Stimulated activated naive B cell treated with anti-CD40 and anti-IgM and Interleukin-4, amounts not matched to agents 10 μg/mL and 1 μg/mL and 100 μg/mL, for 72 hours (primary cell): Measurements from ENCODE around the gene TGIF2.

Experiments
- ATAC-seq, 2 donors: fragments of 150-1000 bp; cut with Tn5 transposase; replicated peaks; 2 replicates each; pipeline ENCODE4 v1.10.0; 2021; ENCODE audit warnings: moderate library complexity in 1 of 2
- DNase-seq: peaks from one replicate; pipeline ENCODE4 v3.0.0; 2021
- H3K27ac Mint-ChIP-seq: one replicate; pipeline ENCODE4 v1.8.0; 2022; ENCODE audit warnings: mild to moderate bottlenecking, mixed read lengths
- H3K27me3 Mint-ChIP-seq, 2 donors: one replicate each; pipeline ENCODE4 v1.8.0; 2022; ENCODE audit warnings: mixed read lengths in 2 of 2
- H3K36me3 Mint-ChIP-seq, 2 donors: one replicate each; pipeline ENCODE4 v1.8.0; 2022; ENCODE audit warnings: mixed read lengths in 2 of 2, mild to moderate bottlenecking in 1 of 2
- H3K4me1 Mint-ChIP-seq, 2 donors: one replicate each; pipeline ENCODE4 v1.8.0; 2022; ENCODE audit warnings: mixed read lengths in 2 of 2, mild to moderate bottlenecking in 1 of 2
- H3K4me3 Mint-ChIP-seq, 2 donors: one replicate each; pipeline ENCODE4 v1.8.0; 2022; ENCODE audit warnings: mild to moderate bottlenecking in 2 of 2, mixed read lengths in 2 of 2, moderate library complexity in 1 of 2
- H3K9me3 Mint-ChIP-seq, 2 donors: one replicate each; pipeline ENCODE4 v1.8.0; 2022; ENCODE audit warnings: mixed read lengths in 2 of 2, mild to moderate bottlenecking in 1 of 2

Gene TGIF2

DNA sequence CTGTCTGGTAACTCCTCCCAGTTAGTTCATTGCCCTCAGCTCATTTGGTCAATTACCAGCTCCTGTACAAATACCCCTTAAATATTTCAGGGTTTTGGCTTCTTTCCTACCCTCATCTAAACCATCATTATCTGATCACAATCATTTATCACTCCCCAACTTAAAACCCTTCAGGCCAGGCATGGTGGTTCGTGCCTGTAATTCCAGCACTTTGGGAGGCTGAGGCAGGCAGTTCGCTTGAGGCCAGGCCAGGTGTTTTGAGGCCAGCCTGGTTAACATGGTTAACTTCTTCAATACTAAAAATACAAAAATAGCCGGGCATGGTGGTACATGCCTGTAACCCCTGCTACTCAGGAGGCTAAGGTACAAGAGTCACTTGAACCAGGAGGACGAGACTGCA, 9.4 kb downstream of the TGIF2 start:
- Mint-ChIP-seq H3K27me3 (no peaks in the 10 kb centered on the region), H3K36me3 (peaks cover 34 to 40% of the 10 kb centered on the region in 2 donors), H3K27ac (peak overlapping the region; percentile 14)

GRCh38 chr20:36584018-36584481, 10.7 kb downstream of the TGIF2 start:
- Mint-ChIP-seq H3K27me3 (no peaks in the 10 kb centered on the region), H3K4me3 (no peak overlapping the region), H3K36me3 (peaks cover 37 to 45% of the 10 kb centered on the region in 2 donors), H3K27ac (no peak overlapping the region), H3K4me1 (peaks cover 20% of the 10 kb centered on the region in 2 donors), H3K9me3 (peaks cover 0 to 5% of the 10 kb centered on the region in 2 donors)
- DNase-seq: no peak
- ATAC-seq: no peak

More for the DNA sequence above, 9.4 kb downstream of the TGIF2 start:
- ATAC-seq (no peak), DNase-seq (no peak)
- Mint-ChIP-seq H3K4me1 (peaks cover 19 to 20% of the 10 kb centered on the region in 2 donors), H3K4me3 (no peak overlapping the region), H3K9me3 (peaks cover 0 to 5% of the 10 kb centered on the region in 2 donors)

DNA sequence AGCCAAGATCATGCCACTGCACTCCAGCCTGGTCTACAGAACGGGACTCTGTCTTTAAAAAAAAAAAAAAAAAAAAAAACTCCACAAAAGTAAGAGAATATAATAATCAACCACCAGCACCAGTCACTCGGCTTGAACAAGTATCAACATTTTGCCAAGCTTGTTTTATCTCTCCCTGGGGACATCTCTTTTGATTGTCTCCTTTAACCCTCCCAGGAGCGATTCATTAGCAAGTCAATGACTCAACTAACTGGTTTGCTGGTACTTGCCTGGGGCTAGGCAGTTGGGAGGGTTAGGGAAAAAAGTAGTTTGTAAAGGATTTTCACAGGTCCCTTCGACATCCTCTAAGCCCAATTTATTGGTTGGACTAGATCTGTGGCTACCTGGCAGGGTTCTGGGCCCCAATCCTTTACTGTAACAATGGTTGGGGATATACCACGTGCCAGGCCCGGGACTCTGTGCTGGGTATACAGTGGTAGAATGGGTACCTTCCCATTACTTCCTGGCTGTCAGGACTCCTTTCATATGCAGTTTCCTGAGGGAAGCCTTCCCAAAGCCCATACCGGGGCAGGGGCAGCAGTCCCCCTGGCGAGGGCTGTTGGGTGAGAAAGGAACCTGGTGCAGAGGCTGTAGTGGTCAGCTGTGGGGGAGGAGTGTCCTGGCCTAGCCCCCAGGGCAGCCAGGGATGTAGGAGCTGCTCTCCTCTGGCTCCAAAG, 12.2 kb downstream of the TGIF2 start:
- Mint-ChIP-seq H3K36me3 (peaks cover 31 to 44% of the 10 kb centered on the region in 2 donors), H3K27me3 (no peaks in the 10 kb centered on the region), H3K27ac (no peak overlapping the region), H3K4me1 (peaks cover 15 to 19% of the 10 kb centered on the region in 2 donors), H3K9me3 (peaks cover 0 to 5% of the 10 kb centered on the region in 2 donors), H3K4me3 (no peak overlapping the region)
- ATAC-seq (no peak), DNase-seq (no peak)

GRCh38 chr20:36587388-36588070, 14.1 kb downstream of the TGIF2 start:
- DNase-seq: no peak
- peaks cover 37 to 55% of the 10 kb centered on the region in 2 donors for H3K36me3 Mint-ChIP-seq
- peak overlapping the region in 1 of 2 donors; percentile 29 for H3K4me3 Mint-ChIP-seq
- no peaks in the 10 kb centered on the region for H3K27me3 Mint-ChIP-seq
- ATAC-seq: peak; percentile 41 to 54
- peaks cover 0 to 5% of the 10 kb centered on the region in 2 donors for H3K9me3 Mint-ChIP-seq
- H3K27ac Mint-ChIP-seq: peak overlapping the region; percentile 56
- H3K4me1 Mint-ChIP-seq: peaks cover 27 to 32% of the 10 kb centered on the region in 2 donors

DNA sequence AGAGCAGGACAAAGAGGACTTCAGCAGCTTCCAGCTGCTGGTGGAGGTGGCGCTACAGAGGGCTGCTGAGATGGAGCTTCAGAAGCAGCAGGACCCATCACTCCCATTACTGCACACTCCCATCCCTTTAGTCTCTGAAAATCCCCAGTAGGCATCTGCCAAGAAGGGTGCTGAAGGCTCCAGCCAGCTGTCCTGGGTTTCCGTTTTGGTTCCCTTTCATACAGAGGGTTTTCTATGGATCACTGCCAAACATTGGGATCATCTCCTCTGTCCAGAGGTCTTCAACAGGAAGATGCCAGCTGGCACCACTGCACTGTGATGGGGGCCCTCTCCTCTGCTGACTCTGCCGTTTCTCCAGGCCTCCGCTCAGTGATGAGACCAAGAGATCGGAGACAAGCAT, 17.9 kb downstream of the TGIF2 start:
- peaks cover 49 to 68% of the 10 kb centered on the region in 2 donors for H3K4me1 Mint-ChIP-seq
- H3K27ac Mint-ChIP-seq: peak overlapping the region; percentile 85
- no peak overlapping the region for H3K4me3 Mint-ChIP-seq
- ATAC-seq (no peak), DNase-seq (no peak)
- peaks cover 0 to 5% of the 10 kb centered on the region in 2 donors for H3K9me3 Mint-ChIP-seq
- peaks cover 45 to 64% of the 10 kb centered on the region in 2 donors for H3K36me3 Mint-ChIP-seq
- H3K27me3 Mint-ChIP-seq: no peaks in the 10 kb centered on the region

GRCh38 chr20:36591854-36592641, 18.7 kb downstream of the TGIF2 start:
- peaks cover 40 to 59% of the 10 kb centered on the region in 2 donors for H3K36me3 Mint-ChIP-seq
- peak overlapping the region; percentile 5 for H3K27ac Mint-ChIP-seq
- DNase-seq: no peak
- peaks cover 0 to 5% of the 10 kb centered on the region in 2 donors for H3K9me3 Mint-ChIP-seq
- H3K4me3 Mint-ChIP-seq: no peak overlapping the region
- H3K27me3 Mint-ChIP-seq: no peaks in the 10 kb centered on the region
- peaks cover 44 to 63% of the 10 kb centered on the region in 2 donors for H3K4me1 Mint-ChIP-seq
- ATAC-seq: no peak

GRCh38 chr20:36593347-36593929, 20.0 kb downstream of the TGIF2 start:
- Mint-ChIP-seq H3K27ac (no peak overlapping the region), H3K4me1 (peaks cover 42 to 62% of the 10 kb centered on the region in 2 donors), H3K27me3 (no peaks in the 10 kb centered on the region), H3K36me3 (peaks cover 33 to 53% of the 10 kb centered on the region in 2 donors), H3K4me3 (no peak overlapping the region), H3K9me3 (no peaks in the 10 kb centered on the region)
- DNase-seq (no peak), ATAC-seq (no peak)

DNA sequence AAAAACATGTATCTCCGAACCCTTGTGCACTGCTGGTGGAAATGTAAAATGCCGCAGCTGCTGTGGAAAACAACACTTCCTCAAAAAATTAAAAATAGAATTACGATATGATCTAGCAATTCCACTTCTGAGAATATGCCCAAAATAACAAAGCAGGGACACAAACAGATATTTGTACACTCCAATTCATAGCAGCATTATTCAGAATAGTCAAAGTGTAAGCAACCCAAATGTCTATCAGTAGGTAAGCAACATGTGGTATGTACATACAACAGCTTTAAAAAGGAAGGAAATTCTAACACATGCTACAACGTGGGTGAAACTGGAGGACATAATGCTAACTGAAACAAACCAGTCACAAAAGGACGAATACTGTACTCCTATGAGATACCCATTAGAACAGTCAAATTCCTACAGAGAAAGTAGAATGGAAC, 26.5 kb downstream of the TGIF2 start:
- Mint-ChIP-seq H3K27ac (peak overlapping the region; percentile 69), H3K4me1 (peaks cover 26 to 64% of the 10 kb centered on the region in 2 donors), H3K36me3 (peaks cover 6 to 14% of the 10 kb centered on the region in 2 donors), H3K9me3 (no peaks in the 10 kb centered on the region), H3K27me3 (no peaks in the 10 kb centered on the region), H3K4me3 (peak overlapping the region; percentile 11 to 14)
- DNase-seq: no peak
- peak; percentile 20 to 22 for ATAC-seq

- H3K4me1 Mint-ChIP-seq: peaks cover 25 to 62% of the 10 kb centered on the region in 2 donors
- no peak overlapping the region for H3K4me3 Mint-ChIP-seq
- peak overlapping the region; percentile 43 for H3K27ac Mint-ChIP-seq
- no peaks in the 10 kb centered on the region for H3K9me3 Mint-ChIP-seq
- H3K27me3 Mint-ChIP-seq: no peaks in the 10 kb centered on the region
- ATAC-seq (no peak), DNase-seq (no peak)
- H3K36me3 Mint-ChIP-seq: peaks cover 0 to 9% of the 10 kb centered on the region in 2 donors
These were observed 28.1 kb downstream of the TGIF2 start for GRCh38 chr20:36601540-36601939.

GRCh38 chr20:36604952-36605398, 31.6 kb downstream of the TGIF2 start:
- ATAC-seq: peak; percentile 63 to 66
- no peaks in the 10 kb centered on the region for H3K27me3 Mint-ChIP-seq
- DNase-seq: peak; percentile 75
- peak overlapping the region; percentile 99 to 100 for H3K4me3 Mint-ChIP-seq
- H3K36me3 Mint-ChIP-seq: peaks cover 10 to 21% of the 10 kb centered on the region in 2 donors
- no peaks in the 10 kb centered on the region for H3K9me3 Mint-ChIP-seq
- H3K27ac Mint-ChIP-seq: peak overlapping the region; percentile 99
- H3K4me1 Mint-ChIP-seq: peaks cover 25 to 56% of the 10 kb centered on the region in 2 donors

- ATAC-seq (peak; percentile 85 to 89), DNase-seq (peak; percentile 99)
- Mint-ChIP-seq H3K9me3 (no peaks in the 10 kb centered on the region), H3K4me3 (peak within 1 kb of the TSS; percentile 99 to 100), H3K36me3 (peaks cover 10 to 20% of the 10 kb centered on the region in 2 donors), H3K27me3 (no peaks in the 10 kb centered on the region), H3K27ac (peak within 1 kb of the TSS; percentile 99), H3K4me1 (peaks cover 23 to 50% of the 10 kb centered on the region in 2 donors)
These were observed 32.2 kb downstream of the TGIF2 start, which contains the start of gene RAB5IF for GRCh38 chr20:36605399-36606157. Gene RAB5IF, plus strand, starts transcription at chr20:36605779. Its CDS starts 173 bp downstream, at chr20:36605952.

DNA sequence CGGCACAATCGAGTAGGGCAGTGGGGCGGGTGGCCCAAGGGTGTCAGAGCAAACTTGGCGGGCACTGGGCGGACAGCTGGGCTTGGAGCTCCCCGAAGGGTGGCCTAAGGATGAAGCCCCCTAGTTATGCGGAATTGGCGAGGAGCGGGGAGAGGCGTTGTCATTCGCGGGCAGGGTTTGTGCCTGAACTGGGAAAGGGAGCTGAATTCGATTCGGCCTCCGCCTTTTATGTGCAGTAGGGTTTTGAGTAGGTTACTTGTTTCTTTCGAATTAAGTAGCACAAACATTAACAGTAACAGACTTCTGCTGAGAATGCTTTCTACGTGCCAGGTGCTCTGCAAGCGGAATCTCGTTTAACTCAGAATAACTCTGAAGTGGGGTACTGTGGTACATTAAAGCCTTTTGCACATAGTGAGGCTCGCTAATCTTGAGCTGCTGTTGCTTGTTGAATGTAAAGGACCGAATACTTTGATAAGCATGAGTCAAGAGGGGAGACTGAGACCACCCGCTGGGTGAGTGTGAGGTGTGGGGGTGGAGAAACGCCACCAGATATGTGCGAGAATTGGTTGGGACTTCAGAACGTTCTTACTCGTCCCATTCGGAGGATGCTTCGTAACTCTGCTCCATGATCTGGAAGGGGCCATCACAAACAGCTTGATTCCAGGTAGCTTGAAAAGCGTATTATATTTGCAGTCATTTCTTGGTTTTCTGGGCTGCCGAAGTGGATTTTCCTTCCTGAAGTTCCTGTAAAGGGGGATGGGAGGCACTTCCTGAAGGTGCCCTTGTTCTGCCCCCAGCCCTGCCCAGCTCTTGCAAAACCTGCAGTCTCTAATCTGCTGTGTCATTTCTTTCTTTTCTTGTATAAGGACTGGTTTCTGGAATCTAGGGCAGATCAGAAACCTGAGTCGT, 33.0 kb downstream of the TGIF2 start:
- peak overlapping the region; percentile 99 for H3K27ac Mint-ChIP-seq
- H3K36me3 Mint-ChIP-seq: peaks cover 10 to 22% of the 10 kb centered on the region in 2 donors
- no peak for DNase-seq
- peak overlapping the region; percentile 99 to 100 for H3K4me3 Mint-ChIP-seq
- no peak for ATAC-seq
- peaks cover 22 to 46% of the 10 kb centered on the region in 2 donors for H3K4me1 Mint-ChIP-seq
- H3K27me3 Mint-ChIP-seq: no peaks in the 10 kb centered on the region
- H3K9me3 Mint-ChIP-seq: no peaks in the 10 kb centered on the region
